PC-3 (cell line): ENCODE data around the gene PLCZ1.

Experiments used
- EZH2 ChIP-seq: fragments of 300-600 bp; sonication (generic); IDR thresholded peaks from one replicate; pipeline ENCODE4 v1.6.1; 2017; ENCODE audit warnings: antibody characterized with exemption, mild to moderate bottlenecking, low read length; ENCODE audit not compliant: unreplicated experiment
- EZH2phosphoT487 ChIP-seq: fragments of 300-600 bp; sonication (generic); IDR thresholded peaks from 2 replicates; pipeline ENCODE4 v1.6.1; 2018; ENCODE audit warnings: mild to moderate bottlenecking, antibody characterized with exemption, low read length, borderline replicate concordance
- TF ChIP-seq, protein P1 (sequence below): fragments of 300-600 bp; sonication (generic); conservative IDR thresholded peaks from 2 replicates; pipeline ENCODE4 v1.5.1; 2017; ENCODE audit warnings: antibody characterized with exemption, low read depth, mild to moderate bottlenecking, low read length

DNA sequence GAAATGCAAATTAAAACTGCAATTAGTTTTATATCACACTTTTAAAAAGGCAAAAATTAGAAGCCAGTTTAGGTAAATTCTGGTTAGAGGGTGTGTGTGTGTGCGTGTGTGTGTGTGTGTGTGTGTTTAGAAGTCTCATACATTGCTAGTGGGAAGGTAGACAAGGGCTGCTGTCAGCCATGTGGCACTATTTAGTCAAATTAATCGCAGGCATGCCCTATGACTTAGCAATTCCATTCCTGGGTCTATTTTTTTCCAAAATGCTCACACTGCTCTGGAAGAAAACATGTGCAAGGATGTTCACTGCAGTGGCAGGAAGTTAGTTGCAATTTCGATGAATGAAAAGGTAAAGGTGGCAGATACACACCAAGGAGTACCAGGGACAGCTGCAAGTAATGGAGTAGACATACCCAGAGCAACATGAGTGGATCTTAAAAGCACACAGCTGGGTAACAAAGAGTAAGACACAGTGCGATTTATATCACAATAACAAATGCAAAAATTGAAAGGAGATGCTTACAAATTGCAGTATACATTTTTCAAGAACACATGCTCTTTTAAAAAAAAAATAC is 11.7 kb upstream of the PLCZ1 start:
- TF ChIP-seq, protein P1, sequence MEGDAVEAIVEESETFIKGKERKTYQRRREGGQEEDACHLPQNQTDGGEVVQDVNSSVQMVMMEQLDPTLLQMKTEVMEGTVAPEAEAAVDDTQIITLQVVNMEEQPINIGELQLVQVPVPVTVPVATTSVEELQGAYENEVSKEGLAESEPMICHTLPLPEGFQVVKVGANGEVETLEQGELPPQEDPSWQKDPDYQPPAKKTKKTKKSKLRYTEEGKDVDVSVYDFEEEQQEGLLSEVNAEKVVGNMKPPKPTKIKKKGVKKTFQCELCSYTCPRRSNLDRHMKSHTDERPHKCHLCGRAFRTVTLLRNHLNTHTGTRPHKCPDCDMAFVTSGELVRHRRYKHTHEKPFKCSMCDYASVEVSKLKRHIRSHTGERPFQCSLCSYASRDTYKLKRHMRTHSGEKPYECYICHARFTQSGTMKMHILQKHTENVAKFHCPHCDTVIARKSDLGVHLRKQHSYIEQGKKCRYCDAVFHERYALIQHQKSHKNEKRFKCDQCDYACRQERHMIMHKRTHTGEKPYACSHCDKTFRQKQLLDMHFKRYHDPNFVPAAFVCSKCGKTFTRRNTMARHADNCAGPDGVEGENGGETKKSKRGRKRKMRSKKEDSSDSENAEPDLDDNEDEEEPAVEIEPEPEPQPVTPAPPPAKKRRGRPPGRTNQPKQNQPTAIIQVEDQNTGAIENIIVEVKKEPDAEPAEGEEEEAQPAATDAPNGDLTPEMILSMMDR = no peak
- TF ChIP-seq EZH2 = no peak
- no peak for TF ChIP-seq EZH2phosphoT487
